ENCODE measurements around the gene DDHD1.

DNA sequence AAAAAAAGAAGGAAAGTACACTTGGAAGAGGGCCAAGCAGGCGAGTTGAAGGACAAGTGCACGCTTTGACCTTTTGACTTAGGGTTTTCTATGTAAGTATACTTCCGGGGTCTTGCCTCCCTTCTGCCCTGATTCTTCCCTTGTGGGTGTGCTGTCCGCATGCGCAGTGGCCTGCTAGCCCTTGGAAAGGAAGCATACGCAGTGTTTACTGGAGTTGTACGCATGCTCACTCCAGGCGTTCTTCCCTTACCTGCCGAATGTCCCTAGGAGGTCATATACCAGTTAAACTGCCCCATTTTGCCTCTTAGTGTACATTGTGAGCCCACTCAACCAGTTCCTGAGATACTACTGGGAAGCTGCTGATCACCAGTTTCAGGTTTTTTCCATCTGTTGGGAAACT, 15.7 kb upstream of the DDHD1 start:
- TF ChIP-seq CTCF (IDR thresholded peaks at IDR 0.05): no peak
- TF ChIP-seq, protein P1, sequence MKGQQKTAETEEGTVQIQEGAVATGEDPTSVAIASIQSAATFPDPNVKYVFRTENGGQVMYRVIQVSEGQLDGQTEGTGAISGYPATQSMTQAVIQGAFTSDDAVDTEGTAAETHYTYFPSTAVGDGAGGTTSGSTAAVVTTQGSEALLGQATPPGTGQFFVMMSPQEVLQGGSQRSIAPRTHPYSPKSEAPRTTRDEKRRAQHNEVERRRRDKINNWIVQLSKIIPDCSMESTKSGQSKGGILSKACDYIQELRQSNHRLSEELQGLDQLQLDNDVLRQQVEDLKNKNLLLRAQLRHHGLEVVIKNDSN (CRISPR knock-in tag; IDR thresholded peaks at IDR 0.05): no peak
